ENCODE data around the gene ZNF24.

The ZNF24 gene

GRCh38 chr18:35352778-35353177 is 8.6 kb upstream of the ZNF24 start:
- no peak for DNase-seq

- DNase-seq = no peak
Observed at GRCh38 chr18:35352283-35352682, 8.1 kb upstream of the ZNF24 start.

GRCh38 chr18:35348001-35348400 is 3.8 kb upstream of the ZNF24 start:
- no peak for DNase-seq

- no peak for DNase-seq
Observed at GRCh38 chr18:35345950-35346349, 1.7 kb upstream of the ZNF24 start.

DNA sequence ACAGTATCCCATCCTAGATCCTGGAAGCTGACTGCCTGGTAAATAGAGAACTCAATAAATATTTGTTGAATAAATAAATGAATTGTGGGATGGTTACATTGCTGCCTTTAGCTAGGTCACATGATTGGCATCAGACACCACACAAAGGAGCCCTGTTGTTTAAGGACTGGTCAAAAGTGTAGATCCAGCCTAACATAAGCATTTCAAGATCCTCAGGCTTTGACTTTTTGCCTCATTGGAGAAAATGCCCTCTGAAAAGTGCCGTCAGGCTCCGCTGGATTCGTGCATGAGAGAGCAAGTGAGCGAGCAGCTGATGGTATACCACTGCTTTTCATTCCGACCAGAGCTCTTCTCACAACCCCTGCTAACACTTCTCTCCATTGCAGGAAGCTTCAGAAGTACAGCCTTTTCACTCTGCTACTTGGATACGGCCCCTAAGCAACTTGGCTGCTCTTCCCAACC is 1.3 kb upstream of the ZNF24 start:
- no peak for DNase-seq

- DNase-seq = no peak
Observed at GRCh38 chr18:35344736-35345459, 678 bp upstream of the ZNF24 start.

DNA sequence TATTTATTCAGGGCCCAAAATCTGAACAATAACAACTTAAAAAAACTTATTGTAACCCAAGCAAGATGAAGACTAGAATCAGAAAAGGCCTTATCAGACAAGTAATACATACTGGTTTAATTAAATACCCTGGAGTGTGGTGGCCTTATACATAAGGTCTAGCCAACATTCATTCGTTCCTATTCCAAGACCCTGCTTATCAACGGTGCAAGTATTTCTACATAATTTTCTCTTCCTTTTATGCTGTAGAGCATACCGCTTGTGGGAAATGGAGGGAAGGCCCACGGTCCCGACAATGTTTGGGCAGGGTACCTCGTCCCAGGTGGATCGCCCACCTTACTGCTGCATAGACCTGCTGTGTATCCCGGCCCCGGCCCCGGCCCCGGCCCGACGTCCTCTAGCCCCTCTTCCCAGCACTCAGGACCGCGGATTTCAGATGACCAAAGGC is 708 bp downstream of the ZNF24 start:
- no peak for DNase-seq

GRCh38 chr18:35337286-35337685 is 6.9 kb downstream of the ZNF24 start:
- no peak for DNase-seq

- no peak for DNase-seq
Observed at GRCh38 chr18:35335866-35336265, 8.4 kb downstream of the ZNF24 start.

DNA sequence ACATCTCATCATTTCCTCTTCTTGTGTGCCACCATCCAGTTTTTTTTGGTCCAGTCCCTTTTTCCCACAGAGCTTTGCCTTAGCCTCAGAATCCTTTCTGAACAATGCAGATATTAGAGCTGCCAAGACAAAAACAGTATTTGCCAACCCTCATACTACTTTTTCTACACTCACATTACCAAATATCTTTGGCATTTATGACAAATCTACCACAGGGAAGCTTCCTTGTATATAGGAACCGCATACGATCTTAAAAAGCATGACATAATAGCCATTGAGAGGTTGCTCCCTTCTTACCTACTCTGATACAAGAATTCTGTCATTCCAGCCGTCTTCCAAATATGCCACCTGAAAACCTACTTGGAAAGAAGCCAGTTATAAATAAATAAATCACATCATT is 9.4 kb downstream of the ZNF24 start:
- no peak for DNase-seq

DNA sequence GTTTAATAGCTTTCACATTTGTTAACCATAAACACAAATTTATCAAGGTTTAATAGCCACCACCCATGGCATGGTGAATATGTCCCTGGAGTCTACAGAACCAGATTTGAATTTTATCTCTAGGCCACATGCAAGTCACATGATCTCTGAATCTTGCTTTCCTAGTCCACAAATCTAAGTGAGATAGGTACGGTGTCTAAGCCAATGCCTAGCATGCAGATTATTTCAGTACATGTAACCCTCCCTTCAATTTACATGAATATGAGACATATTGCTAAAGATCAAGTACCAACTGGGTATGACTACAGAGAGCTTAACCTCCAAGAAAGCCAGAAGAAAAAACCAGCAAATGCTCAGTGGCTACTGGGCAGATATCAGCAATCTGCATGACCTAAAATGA is 10.0 kb downstream of the ZNF24 start:
- DNase-seq = no peak

DNA sequence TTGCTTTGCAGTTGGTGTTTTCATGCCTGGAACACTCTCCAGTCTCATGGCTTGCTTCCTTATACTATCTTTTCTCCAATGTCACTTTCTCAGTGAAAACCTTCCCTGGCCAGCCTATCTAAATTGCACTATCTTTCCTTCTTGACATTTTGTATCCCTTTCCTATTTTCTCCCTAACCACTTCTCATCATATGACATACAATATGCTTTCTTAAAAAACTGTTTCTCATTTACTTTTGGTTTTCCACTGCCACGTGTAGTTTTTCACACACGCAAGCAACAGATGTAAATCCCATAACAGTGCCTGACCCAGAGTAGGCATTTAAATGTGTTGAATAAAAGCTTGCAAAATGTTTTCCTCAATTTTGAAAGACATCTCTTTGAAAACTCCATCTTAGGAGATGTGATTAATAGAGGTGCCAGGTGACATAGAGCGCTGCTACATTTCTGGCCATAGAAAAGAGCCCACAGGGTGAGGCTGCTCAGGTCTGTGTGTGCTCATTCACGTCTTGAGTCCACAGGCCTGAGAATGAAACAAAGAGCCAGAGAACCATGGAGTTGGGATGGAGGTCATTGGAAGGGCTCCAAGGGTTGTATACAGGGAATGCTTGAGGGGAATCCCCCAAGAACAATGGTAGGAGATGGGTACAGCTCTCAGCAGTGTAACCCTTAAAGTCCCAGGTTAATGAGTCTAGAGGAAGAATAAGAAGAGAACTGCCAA is 12.7 kb downstream of the ZNF24 start:
- no peak for DNase-seq

- no peak for DNase-seq
Observed at GRCh38 chr18:35328868-35329267, 15.4 kb downstream of the ZNF24 start.

- DNase-seq = no peak
Observed at GRCh38 chr18:35326695-35327387, 17.4 kb downstream of the ZNF24 start.

- no peak for DNase-seq
Observed at GRCh38 chr18:35324926-35325655, 19.1 kb downstream of the ZNF24 start.

DNA sequence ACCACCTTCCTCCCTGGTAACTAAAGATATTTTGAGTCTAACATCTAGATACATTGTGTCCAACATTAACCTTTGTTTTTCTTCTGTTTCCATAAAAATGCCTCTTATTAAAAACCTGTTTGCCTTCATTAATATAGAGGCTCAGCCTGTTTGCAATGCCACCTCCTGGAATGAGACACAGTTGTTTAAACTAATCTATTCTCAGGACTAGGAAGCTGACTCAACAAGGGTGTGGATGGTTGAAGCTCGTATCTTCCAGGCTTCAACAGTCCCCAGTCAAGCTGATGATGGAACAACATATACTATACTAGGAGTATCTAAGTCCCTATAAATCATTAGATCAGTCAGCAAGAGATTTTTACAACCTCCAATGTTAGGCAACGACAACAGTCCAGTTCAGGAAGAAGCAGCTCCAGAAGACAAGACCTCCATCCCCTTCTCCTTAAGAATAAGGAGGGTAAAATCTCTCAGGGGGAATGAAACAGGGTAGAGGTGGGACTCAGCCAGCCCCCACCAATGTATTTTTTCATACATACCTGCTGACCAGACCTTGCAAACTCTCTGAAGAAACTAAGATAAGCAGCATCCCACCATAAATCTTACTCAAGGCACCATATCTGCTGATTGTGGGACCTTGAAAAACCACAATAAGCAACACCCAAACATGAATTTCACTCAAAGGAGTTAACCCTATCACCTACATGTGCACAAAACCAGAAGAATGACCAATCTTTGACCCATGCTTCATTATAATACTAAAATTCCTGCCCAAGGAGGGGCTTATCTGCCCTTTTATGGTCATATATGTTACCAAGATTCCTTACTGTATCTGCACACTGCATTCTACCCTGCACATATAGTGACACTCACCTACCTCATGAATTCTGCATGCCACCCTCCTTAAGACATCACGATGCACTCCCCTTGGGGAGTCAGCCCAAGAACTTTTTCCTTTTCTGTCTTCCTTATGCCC is 21.4 kb downstream of the ZNF24 start:
- DNase-seq = no peak

DNA sequence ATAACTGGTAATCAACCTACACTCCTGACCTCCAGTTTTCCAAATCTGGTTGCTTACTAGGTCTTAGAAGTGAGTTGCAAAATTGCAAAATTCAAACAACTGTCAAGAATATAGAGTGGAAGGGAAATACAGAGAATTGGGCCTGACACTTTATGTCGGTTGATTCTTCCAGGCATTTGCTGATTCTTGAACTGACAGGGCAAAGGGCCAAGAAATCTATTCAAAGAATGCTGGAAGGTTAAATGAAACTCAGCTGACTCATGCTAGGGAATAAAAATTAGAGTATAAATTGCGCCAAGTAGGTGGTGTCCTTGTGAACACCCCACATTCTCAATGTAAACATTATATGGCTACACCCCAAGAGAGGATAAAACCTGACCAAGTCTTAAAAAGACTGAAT is 32.7 kb downstream of the ZNF24 start:
- DNase-seq = no peak

GRCh38 chr18:35306588-35307250 is 37.5 kb downstream of the ZNF24 start:
- no peak for DNase-seq

- no peak for DNase-seq
Observed at GRCh38 chr18:35303610-35304009, 40.6 kb downstream of the ZNF24 start.

GRCh38 chr18:35296060-35296459 is 48.2 kb downstream of the ZNF24 start:
- DNase-seq = no peak

GRCh38 chr18:35291166-35291565 is 53.1 kb downstream of the ZNF24 start:
- DNase-seq = no peak

All from activated effector memory CD4-positive, alpha-beta T cell treated with Interleukin-2 at 50 U/mL for 16 hours (primary cell).